Cardiac fibroblast (primary cell): Measurements from ENCODE around the gene OR51T1.

Source experiments
- DNase-seq, 2 donors: peaks; one replicate each; pipeline versions ENCODE4 v3.0.0 to v3.0.0-alpha.2; 2010; ENCODE audit warnings: low read depth in 2 of 2
- H3K4me3 ChIP-seq, 2 donors: replicated peaks in 1 of 2; 1 replicate in 1 of 2; 2 replicates in 1 of 2; pipeline ENCODE4 v1.5.1; 2011; ENCODE audit warnings: low read depth in 2 of 2, low read length in 2 of 2, mild to moderate bottlenecking in 2 of 2, moderate library complexity in 1 of 2
- TF ChIP-seq, protein P1 (sequence below): IDR thresholded peaks from one replicate; pipeline ENCODE4 v1.5.1; 2011; ENCODE audit warnings: low read depth, mild to moderate bottlenecking, low read length, inconsistent platforms

OR51T1 gene

DNA sequence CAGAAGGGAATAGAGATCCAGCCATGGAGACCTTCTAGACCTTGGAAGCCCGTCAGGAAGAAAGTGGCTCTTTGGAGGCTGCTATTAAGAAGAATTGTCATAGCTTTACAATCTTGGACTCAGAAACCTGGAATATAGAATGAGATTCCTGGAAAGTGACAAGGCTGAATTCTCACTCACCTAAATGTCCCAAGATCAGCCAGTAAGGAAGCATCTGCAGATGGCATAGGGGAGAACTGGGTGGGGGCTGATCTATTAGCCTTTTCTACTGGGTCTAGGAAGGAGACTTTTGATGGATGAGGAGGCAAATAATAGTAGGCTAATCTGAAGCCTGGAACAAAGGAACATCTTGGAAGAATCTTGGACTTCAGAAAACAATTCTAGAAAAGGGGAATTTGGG lies 42.5 kb downstream of the OR51T1 start, which contains the start of gene OR51G1:
OR51G1 (minus strand) TSS at position 101 of the 400 bp plus-strand sequence; CDS start at position 101, 0 bp downstream.
- DNase-seq = no peak
- TF ChIP-seq, protein P1, sequence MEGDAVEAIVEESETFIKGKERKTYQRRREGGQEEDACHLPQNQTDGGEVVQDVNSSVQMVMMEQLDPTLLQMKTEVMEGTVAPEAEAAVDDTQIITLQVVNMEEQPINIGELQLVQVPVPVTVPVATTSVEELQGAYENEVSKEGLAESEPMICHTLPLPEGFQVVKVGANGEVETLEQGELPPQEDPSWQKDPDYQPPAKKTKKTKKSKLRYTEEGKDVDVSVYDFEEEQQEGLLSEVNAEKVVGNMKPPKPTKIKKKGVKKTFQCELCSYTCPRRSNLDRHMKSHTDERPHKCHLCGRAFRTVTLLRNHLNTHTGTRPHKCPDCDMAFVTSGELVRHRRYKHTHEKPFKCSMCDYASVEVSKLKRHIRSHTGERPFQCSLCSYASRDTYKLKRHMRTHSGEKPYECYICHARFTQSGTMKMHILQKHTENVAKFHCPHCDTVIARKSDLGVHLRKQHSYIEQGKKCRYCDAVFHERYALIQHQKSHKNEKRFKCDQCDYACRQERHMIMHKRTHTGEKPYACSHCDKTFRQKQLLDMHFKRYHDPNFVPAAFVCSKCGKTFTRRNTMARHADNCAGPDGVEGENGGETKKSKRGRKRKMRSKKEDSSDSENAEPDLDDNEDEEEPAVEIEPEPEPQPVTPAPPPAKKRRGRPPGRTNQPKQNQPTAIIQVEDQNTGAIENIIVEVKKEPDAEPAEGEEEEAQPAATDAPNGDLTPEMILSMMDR = no peak
- H3K4me3 ChIP-seq = no peak within 1 kb of the TSS

DNA sequence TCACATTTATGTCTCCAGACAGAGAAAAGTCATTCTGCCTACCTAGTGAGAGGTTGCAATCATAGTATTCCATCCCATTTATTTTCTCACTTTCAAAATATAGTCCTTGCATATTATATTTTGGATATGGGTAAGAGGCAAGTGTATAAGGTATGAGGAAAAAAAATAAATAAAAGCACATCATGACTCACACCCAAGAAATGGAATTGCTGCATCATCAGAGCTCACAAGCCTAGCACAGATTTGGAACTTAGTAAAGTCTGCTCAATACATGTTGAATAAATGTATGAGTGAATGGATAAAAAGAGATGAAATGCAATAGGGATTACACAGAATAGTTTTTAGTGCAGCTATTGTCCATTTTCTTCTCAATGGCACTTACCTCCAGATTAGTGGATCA lies 44.9 kb downstream of the OR51T1 start:
- peak in 1 of 2 donors; percentile 35 for DNase-seq
- H3K4me3 ChIP-seq = no peak overlapping the region
- TF ChIP-seq, protein P1 = no peak
